Esophagus squamous epithelium (tissue), 4 donors: ENCODE measurements around the gene ENGASE.

Source experiments
- POLR2A ChIP-seq, 4 donors: fragments of 450-650 bp; IDR thresholded peaks; one replicate each; pipeline ENCODE4 v1.6.1; 2017; ENCODE audit warnings: antibody characterized with exemption in 4 of 4, mild to moderate bottlenecking in 4 of 4, moderate library complexity in 3 of 4
- TF ChIP-seq, protein P1 (sequence below), 6 experiments: fragments of 450-650 bp in 4 of 6; fragments of 200-600 bp in 2 of 6; sonication (generic) in 2 of 6; IDR thresholded peaks; one replicate each; pipeline ENCODE4 v1.5.1; 2016 to 2019; ENCODE audit warnings: antibody characterized with exemption in 6 of 6, mild to moderate bottlenecking in 4 of 6, moderate library complexity in 4 of 6

DNA sequence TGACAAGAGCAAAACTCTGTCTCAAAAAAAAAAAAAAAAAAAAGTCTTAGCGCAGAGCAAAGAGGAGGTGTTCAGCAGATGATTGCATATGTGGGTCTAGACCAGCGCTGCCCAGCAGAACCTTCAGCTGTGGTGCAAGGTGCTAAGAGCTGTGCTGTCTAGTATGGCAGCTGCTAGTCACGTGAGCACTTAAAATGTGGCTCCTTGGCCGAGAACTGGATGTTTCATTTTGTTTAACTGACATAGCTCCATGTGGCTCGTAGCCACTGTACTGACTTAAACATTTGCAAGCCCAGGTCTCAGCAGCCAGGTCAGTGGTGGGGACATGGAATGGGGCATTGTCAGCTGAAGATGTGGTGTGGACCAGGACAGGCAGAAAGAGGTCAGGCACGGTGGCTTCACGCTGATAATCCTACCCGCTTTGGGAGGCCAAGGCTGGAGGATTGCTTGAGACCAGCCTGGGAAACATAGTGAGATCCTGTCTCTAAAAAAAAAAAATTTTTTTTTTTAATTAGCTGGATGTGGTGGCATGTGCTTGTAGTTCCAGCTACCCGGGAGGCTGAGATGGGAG, 41.5 kb upstream of the ENGASE start:
- TF ChIP-seq POLR2A (IDR thresholded peaks at IDR 0.05), result no peak
- TF ChIP-seq, protein P1, sequence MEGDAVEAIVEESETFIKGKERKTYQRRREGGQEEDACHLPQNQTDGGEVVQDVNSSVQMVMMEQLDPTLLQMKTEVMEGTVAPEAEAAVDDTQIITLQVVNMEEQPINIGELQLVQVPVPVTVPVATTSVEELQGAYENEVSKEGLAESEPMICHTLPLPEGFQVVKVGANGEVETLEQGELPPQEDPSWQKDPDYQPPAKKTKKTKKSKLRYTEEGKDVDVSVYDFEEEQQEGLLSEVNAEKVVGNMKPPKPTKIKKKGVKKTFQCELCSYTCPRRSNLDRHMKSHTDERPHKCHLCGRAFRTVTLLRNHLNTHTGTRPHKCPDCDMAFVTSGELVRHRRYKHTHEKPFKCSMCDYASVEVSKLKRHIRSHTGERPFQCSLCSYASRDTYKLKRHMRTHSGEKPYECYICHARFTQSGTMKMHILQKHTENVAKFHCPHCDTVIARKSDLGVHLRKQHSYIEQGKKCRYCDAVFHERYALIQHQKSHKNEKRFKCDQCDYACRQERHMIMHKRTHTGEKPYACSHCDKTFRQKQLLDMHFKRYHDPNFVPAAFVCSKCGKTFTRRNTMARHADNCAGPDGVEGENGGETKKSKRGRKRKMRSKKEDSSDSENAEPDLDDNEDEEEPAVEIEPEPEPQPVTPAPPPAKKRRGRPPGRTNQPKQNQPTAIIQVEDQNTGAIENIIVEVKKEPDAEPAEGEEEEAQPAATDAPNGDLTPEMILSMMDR (IDR thresholded peaks at IDR 0.05), result no peak
